H9 (cell line): ENCODE data around the gene OR2H1. TPM values are rescaled to one million over a fixed set of nuclear protein-coding genes. Genes with fewer than 3 reads are reported as not detected.

Source experiments
- DNase-seq: peaks from one replicate; pipeline ENCODE4 v3.0.0-alpha.2; 2017
- H2AFZ ChIP-seq: one replicate; pipeline ENCODE4 v1.6.1; 2013; ENCODE audit warnings: mild to moderate bottlenecking, low read length, control low read depth, moderate library complexity
- H2AK5ac ChIP-seq: 2 replicates; pipeline ENCODE4 v1.6.1; 2013; ENCODE audit warnings: low read length, control low read depth, mixed read lengths; ENCODE audit not compliant: insufficient read length
- H2BK120ac ChIP-seq: one replicate; pipeline ENCODE4 v1.6.1; 2013; ENCODE audit warnings: low read depth, mild to moderate bottlenecking, low read length, control low read depth, inconsistent platforms; ENCODE audit not compliant: poor library complexity, severe bottlenecking
- H2BK12ac ChIP-seq: 2 replicates; pipeline ENCODE4 v1.6.1; 2013; ENCODE audit warnings: low read length, control low read depth, mixed read lengths, low read depth; ENCODE audit not compliant: insufficient read length
- H2BK15ac ChIP-seq: 2 replicates; pipeline ENCODE4 v1.6.1; 2013; ENCODE audit warnings: low read depth, low read length, control low read depth
- H2BK20ac ChIP-seq: one replicate; pipeline ENCODE4 v1.6.1; 2013; ENCODE audit warnings: low read depth, mild to moderate bottlenecking, low read length, control low read depth, inconsistent platforms; ENCODE audit not compliant: poor library complexity, severe bottlenecking
- H2BK5ac ChIP-seq: 2 replicates; pipeline ENCODE4 v1.6.1; 2013; ENCODE audit warnings: low read length, control low read depth, mixed read lengths; ENCODE audit not compliant: insufficient read length
- H3K14ac ChIP-seq: 2 replicates; pipeline ENCODE4 v1.6.1; 2013; ENCODE audit warnings: low read length, control low read depth; ENCODE audit not compliant: insufficient read depth
- H3K18ac ChIP-seq: 2 replicates; pipeline ENCODE4 v1.6.1; 2013; ENCODE audit warnings: low read depth, mild to moderate bottlenecking, mixed read lengths, low read length, control low read depth; ENCODE audit not compliant: insufficient read length
- H3K23ac ChIP-seq: 2 replicates; pipeline ENCODE4 v1.6.1; 2013; ENCODE audit warnings: low read length, control low read depth, mixed read lengths, low read depth; ENCODE audit not compliant: insufficient read length
- H3K23me2 ChIP-seq: 2 replicates; pipeline ENCODE4 v1.6.1; 2013; ENCODE audit warnings: low read depth, mild to moderate bottlenecking, mixed read lengths, low read length, control low read depth; ENCODE audit not compliant: insufficient read length, poor library complexity, severe bottlenecking
- H3K27ac ChIP-seq: 2 replicates; pipeline ENCODE4 v1.5.1; 2013; ENCODE audit warnings: low read length, control low read depth, mixed read lengths, low read depth; ENCODE audit not compliant: insufficient read length
- H3K27me3 ChIP-seq: 2 replicates; pipeline ENCODE4 v1.6.1; 2013; ENCODE audit warnings: low read length, control low read depth, inconsistent platforms; ENCODE audit not compliant: insufficient read depth
- H3K4ac ChIP-seq: 2 replicates; pipeline ENCODE4 v1.6.1; 2013; ENCODE audit warnings: low read depth, mild to moderate bottlenecking, control low read depth, inconsistent platforms, low read length, moderate library complexity
- H3K4me1 ChIP-seq: 2 replicates; pipeline ENCODE4 v1.6.1; 2013; ENCODE audit warnings: low read length, control low read depth, inconsistent platforms; ENCODE audit not compliant: insufficient read depth
- H3K4me2 ChIP-seq: 2 replicates; pipeline ENCODE4 v1.6.1; 2013; ENCODE audit warnings: low read length, control low read depth, mixed read lengths; ENCODE audit not compliant: insufficient read length, insufficient read depth
- H3K56ac ChIP-seq: 2 replicates; pipeline ENCODE4 v1.6.1; 2013; ENCODE audit warnings: low read depth, mild to moderate bottlenecking, mixed read lengths, low read length, control low read depth; ENCODE audit not compliant: insufficient read length
- H3K79me1 ChIP-seq: 2 replicates; pipeline ENCODE4 v1.6.1; 2013; ENCODE audit warnings: low read depth, mild to moderate bottlenecking, moderate library complexity, low read length, control low read depth, inconsistent platforms; ENCODE audit not compliant: insufficient read depth, poor library complexity, severe bottlenecking
- H3K79me2 ChIP-seq: 2 replicates; pipeline ENCODE4 v1.6.1; 2013; ENCODE audit warnings: low read length, control low read depth, inconsistent platforms; ENCODE audit not compliant: insufficient read depth
- H3K9ac ChIP-seq: 2 replicates; pipeline ENCODE4 v1.6.1; 2013; ENCODE audit warnings: low read length, control low read depth, mixed read lengths; ENCODE audit not compliant: insufficient read length; ENCODE audit errors: extremely low read depth
- H3K9me3 ChIP-seq: one replicate; pipeline ENCODE4 v1.6.1; 2013; ENCODE audit warnings: low read depth, low read length, inconsistent platforms; ENCODE audit not compliant: control insufficient read depth
- H3T11ph ChIP-seq: one replicate; pipeline ENCODE4 v1.6.1; 2013; ENCODE audit warnings: mild to moderate bottlenecking, low read length, control low read depth, inconsistent platforms
- H4K20me1 ChIP-seq: one replicate; pipeline ENCODE4 v1.6.1; 2013; ENCODE audit not compliant: control insufficient read depth, insufficient read length, insufficient read depth
- H4K5ac ChIP-seq: 2 replicates; pipeline ENCODE4 v1.6.1; 2013; ENCODE audit warnings: low read depth, mild to moderate bottlenecking, mixed read lengths, low read length, control low read depth; ENCODE audit not compliant: insufficient read length
- H4K8ac ChIP-seq: replicated peaks from 2 replicates; pipeline ENCODE4 v1.6.1; 2013; ENCODE audit warnings: low read length, control low read depth, mixed read lengths, low read depth; ENCODE audit not compliant: insufficient read length
- H4K91ac ChIP-seq: 2 replicates; pipeline ENCODE4 v1.6.1; 2013; ENCODE audit warnings: low read depth, mild to moderate bottlenecking, moderate library complexity, mixed read lengths, low read length, control low read depth; ENCODE audit not compliant: insufficient read length
- H3K27ac Mint-ChIP-seq, 3 experiments: 2 replicates in 2 of 3; 3 replicates in 1 of 3; pipeline ENCODE4 v1.8.0; 2020 to 2021; ENCODE audit warnings: mixed read lengths in 3 of 3, mild to moderate bottlenecking in 1 of 3, moderate library complexity in 1 of 3
- H3K27me3 Mint-ChIP-seq: 2 replicates; pipeline ENCODE4 v1.8.0; 2021; ENCODE audit warnings: low read depth, mild to moderate bottlenecking, moderate library complexity, mixed read lengths
- H3K36me3 Mint-ChIP-seq, 3 experiments: 2 replicates in 2 of 3; 3 replicates in 1 of 3; pipeline ENCODE4 v1.8.0; 2020 to 2021; ENCODE audit warnings: low read depth in 3 of 3, mixed read lengths in 3 of 3; ENCODE audit not compliant: insufficient read depth in 1 of 3
- H3K4me1 Mint-ChIP-seq, 2 experiments: 2 replicates each; pipeline ENCODE4 v1.8.0; 2020; ENCODE audit warnings: mixed read lengths in 2 of 2
- H3K4me3 Mint-ChIP-seq, 2 experiments: 2 replicates in 1 of 2; 3 replicates in 1 of 2; pipeline ENCODE4 v1.8.0; 2020 to 2021; ENCODE audit warnings: mild to moderate bottlenecking in 2 of 2, mixed read lengths in 2 of 2, moderate library complexity in 1 of 2
- H3K9me3 Mint-ChIP-seq, 2 experiments: 2 replicates in 1 of 2; 3 replicates in 1 of 2; pipeline ENCODE4 v1.8.0; 2020; ENCODE audit warnings: mild to moderate bottlenecking in 2 of 2, mixed read lengths in 2 of 2, moderate library complexity in 1 of 2
- WGBS: extraction: QIAGEN DNeasy Blood & Tissue Kit; methylation state at CpG from one replicate; pipeline ENCODE4 v1.1.7; 2013; ENCODE audit warnings: missing lambda C conversion rate, low lambda C conversion rate, mixed read lengths; ENCODE audit not compliant: insufficient read length; ENCODE audit errors: extremely low coverage; 5-methylcytosine and 5-hydroxymethylcytosine counted together
- total RNA-seq: library from RNA; stranded (reverse); gene quantifications from 2 replicates; pipeline ENCODE4 v1.2.1, GENCODE V29; 2021
- TF ChIP-seq, protein P1 (sequence below): fragments of 200-600 bp; sonication (generic); conservative IDR thresholded peaks from 3 replicates; pipeline ENCODE4 v1.8.0; 2021; ENCODE audit warnings: antibody characterized with exemption, mild to moderate bottlenecking

Gene OR2H1
- total RNA-seq, 1 experiment from 2014 or later, result not detected

DNA sequence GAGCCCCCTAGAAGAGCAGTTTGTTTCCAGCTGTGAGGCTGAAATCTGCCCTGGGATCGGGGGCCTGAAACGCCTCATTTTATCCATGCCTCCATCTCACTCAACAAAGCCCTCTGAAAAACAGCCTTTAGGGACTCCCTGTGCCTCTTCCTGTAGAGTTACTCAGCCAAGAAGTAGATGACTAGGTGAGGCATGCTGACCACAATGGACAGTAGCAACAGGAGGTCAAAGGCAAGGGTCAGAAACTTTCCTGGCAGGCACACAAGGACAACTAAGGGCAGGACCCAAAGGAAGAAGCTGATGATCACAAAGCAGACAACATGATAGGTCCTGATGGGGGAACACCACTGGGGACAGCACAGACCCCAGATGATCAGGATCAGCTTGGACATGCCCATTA lies 18.0 kb downstream of the OR2H1 start:
- Histone ChIP-seq H3K79me1 (no peaks in the 10 kb centered on the region), H3K4me1 (no peaks in the 10 kb centered on the region), H4K8ac (no peak overlapping the region), H3K79me2 (no peaks in the 10 kb centered on the region), H3K23me2 (no peaks in the 10 kb centered on the region), H2BK120ac (no peak overlapping the region), H3T11ph (no peak overlapping the region), H2BK15ac (no peak overlapping the region), H2BK20ac (no peak overlapping the region), H3K9me3 (no peaks in the 10 kb centered on the region), H4K5ac (no peak overlapping the region), H3K23ac (no peak overlapping the region), H3K4me2 (no peak overlapping the region), H4K91ac (no peak overlapping the region), H3K56ac (no peak overlapping the region), H2BK5ac (no peak overlapping the region), H2BK12ac (no peak overlapping the region), H2AFZ (no peak overlapping the region), H3K14ac (no peak overlapping the region), H4K20me1 (no peaks in the 10 kb centered on the region), H3K27ac (no peak overlapping the region), H3K18ac (no peak overlapping the region), H3K27me3 (no peaks in the 10 kb centered on the region), H3K4ac (no peak overlapping the region), H2AK5ac (no peak overlapping the region), H3K9ac (no peak overlapping the region)
- peaks cover 0 to 2% (median 0%) of the 10 kb centered on the region in 3 experiments; a peak in 1 of 7 replicates for H3K36me3 Mint-ChIP-seq
- DNase-seq, result no peak
- H3K4me1 Mint-ChIP-seq, result 0 out of 4 replicates have a peak, but pooled peaks cover 0 to 2% of the 10 kb centered on the region in 2 experiments
- H3K4me3 Mint-ChIP-seq, result no peak overlapping the region
- peaks cover 2% of the 10 kb centered on the region for H3K27me3 Mint-ChIP-seq
- WGBS, result no CpG with 5 or more reads among the region's 2 CpGs
- TF ChIP-seq, protein P1, sequence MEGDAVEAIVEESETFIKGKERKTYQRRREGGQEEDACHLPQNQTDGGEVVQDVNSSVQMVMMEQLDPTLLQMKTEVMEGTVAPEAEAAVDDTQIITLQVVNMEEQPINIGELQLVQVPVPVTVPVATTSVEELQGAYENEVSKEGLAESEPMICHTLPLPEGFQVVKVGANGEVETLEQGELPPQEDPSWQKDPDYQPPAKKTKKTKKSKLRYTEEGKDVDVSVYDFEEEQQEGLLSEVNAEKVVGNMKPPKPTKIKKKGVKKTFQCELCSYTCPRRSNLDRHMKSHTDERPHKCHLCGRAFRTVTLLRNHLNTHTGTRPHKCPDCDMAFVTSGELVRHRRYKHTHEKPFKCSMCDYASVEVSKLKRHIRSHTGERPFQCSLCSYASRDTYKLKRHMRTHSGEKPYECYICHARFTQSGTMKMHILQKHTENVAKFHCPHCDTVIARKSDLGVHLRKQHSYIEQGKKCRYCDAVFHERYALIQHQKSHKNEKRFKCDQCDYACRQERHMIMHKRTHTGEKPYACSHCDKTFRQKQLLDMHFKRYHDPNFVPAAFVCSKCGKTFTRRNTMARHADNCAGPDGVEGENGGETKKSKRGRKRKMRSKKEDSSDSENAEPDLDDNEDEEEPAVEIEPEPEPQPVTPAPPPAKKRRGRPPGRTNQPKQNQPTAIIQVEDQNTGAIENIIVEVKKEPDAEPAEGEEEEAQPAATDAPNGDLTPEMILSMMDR, result no peak
- H3K9me3 Mint-ChIP-seq, result no peaks in the 10 kb centered on the region; a peak in 1 of 5 replicates
- no peak overlapping the region for H3K27ac Mint-ChIP-seq
